GM23338 (cell line): ENCODE results near the gene CAPN15. TPM values are rescaled to one million over a fixed set of nuclear protein-coding genes. Genes with fewer than 3 reads are reported as not detected.

Source experiments
- ATAC-seq: fragments of 200-7000 bp; cut with Tn5 transposase; 3 replicates; pipeline ENCODE4 v1.9.1; 2020
- DNase-seq: peaks from one replicate; pipeline ENCODE4 v3.0.0-alpha.2; 2015; ENCODE audit warnings: low spot score
- H2AFZ ChIP-seq: fragments of 200-600 bp; sonication (generic); 2 replicates; pipeline ENCODE4 v1.8.0; 2016; ENCODE audit warnings: antibody characterized with exemption, mild to moderate bottlenecking, moderate library complexity
- H3F3A ChIP-seq: fragments of 200-600 bp; sonication (generic); replicated peaks from 2 replicates; pipeline ENCODE4 v1.8.0; 2017; ENCODE audit warnings: antibody characterized with exemption, mixed run types, low read depth
- H3K27ac ChIP-seq: fragments of 200-600 bp; sonication (generic); 2 replicates; pipeline ENCODE4 v1.6.1; 2016; ENCODE audit warnings: low read depth
- H3K27me3 ChIP-seq: fragments of 200-600 bp; sonication (generic); 2 replicates; pipeline ENCODE4 v1.8.0; 2016; ENCODE audit warnings: mild to moderate bottlenecking, mixed run types, moderate library complexity; ENCODE audit not compliant: insufficient read depth
- H3K36me3 ChIP-seq: fragments of 200-600 bp; sonication (generic); 2 replicates; pipeline ENCODE4 v1.8.0; 2016; ENCODE audit warnings: mild to moderate bottlenecking; ENCODE audit not compliant: insufficient read depth
- H3K4me1 ChIP-seq: fragments of 200-600 bp; sonication (generic); 2 replicates; pipeline ENCODE4 v1.8.0; 2016; ENCODE audit warnings: mild to moderate bottlenecking, moderate library complexity; ENCODE audit not compliant: insufficient read depth
- H3K4me2 ChIP-seq: fragments of 200-600 bp; sonication (generic); 2 replicates; pipeline ENCODE4 v1.7.1; 2017; ENCODE audit warnings: mixed run types
- H3K4me3 ChIP-seq: fragments of 200-600 bp; sonication (generic); 2 replicates; pipeline ENCODE4 v1.6.1; 2016; ENCODE audit warnings: mixed run types
- H3K79me2 ChIP-seq: fragments of 200-600 bp; sonication (generic); replicated peaks from 2 replicates; pipeline ENCODE4 v1.8.0; 2017; ENCODE audit warnings: mild to moderate bottlenecking; ENCODE audit not compliant: insufficient read depth
- H3K9me2 ChIP-seq: fragments of 200-600 bp; sonication (generic); 2 replicates; pipeline ENCODE4 v1.8.0; 2017; ENCODE audit not compliant: insufficient read depth
- H4K20me1 ChIP-seq: fragments of 200-600 bp; sonication (generic); replicated peaks from 2 replicates; pipeline ENCODE4 v1.8.0; 2017; ENCODE audit warnings: mild to moderate bottlenecking; ENCODE audit not compliant: insufficient read depth
- H3K27ac Mint-ChIP-seq: 2 replicates; pipeline ENCODE4 v1.8.0; 2020; ENCODE audit warnings: inconsistent platforms, mild to moderate bottlenecking, moderate library complexity, mixed read lengths
- H3K27me3 Mint-ChIP-seq: 3 replicates; pipeline ENCODE4 v1.8.0; 2022; ENCODE audit warnings: low read depth, mild to moderate bottlenecking, moderate library complexity, mixed read lengths, inconsistent platforms; ENCODE audit not compliant: insufficient read depth, poor library complexity
- H3K36me3 Mint-ChIP-seq: 3 replicates; pipeline ENCODE4 v1.8.0; 2021; ENCODE audit warnings: low read depth, mild to moderate bottlenecking, inconsistent platforms, moderate library complexity, mixed read lengths
- H3K4me1 Mint-ChIP-seq: 3 replicates; pipeline ENCODE4 v1.8.0; 2020; ENCODE audit warnings: mild to moderate bottlenecking, inconsistent platforms, mixed read lengths
- H3K4me3 Mint-ChIP-seq: 3 replicates; pipeline ENCODE4 v1.8.0; 2021; ENCODE audit warnings: moderate library complexity, mild to moderate bottlenecking, inconsistent platforms, mixed read lengths
- H3K9me3 Mint-ChIP-seq: 3 replicates; pipeline ENCODE4 v1.8.0; 2020; ENCODE audit warnings: moderate library complexity, mild to moderate bottlenecking, inconsistent platforms, mixed read lengths
- CREB1 ChIP-seq: fragments of 250-450 bp; sonication (Bioruptor Pico); IDR thresholded peaks from 2 replicates; pipeline ENCODE4 v1.5.0; 2020; ENCODE audit warnings: low read depth, mild to moderate bottlenecking, moderate library complexity
- EZH2 ChIP-seq: fragments of 200-600 bp; sonication (generic); IDR thresholded peaks from one replicate; pipeline ENCODE4 v1.8.0; 2017; ENCODE audit warnings: antibody characterized with exemption, mild to moderate bottlenecking, low read depth; ENCODE audit not compliant: unreplicated experiment
- EZH2phosphoT487 ChIP-seq: fragments of 200-600 bp; sonication (generic); IDR thresholded peaks from one replicate; pipeline ENCODE4 v1.8.1; 2018; ENCODE audit warnings: antibody characterized with exemption; ENCODE audit not compliant: unreplicated experiment
- JUNB ChIP-seq: IDR thresholded peaks from one replicate; pipeline ENCODE4 v1.6.1; 2016; ENCODE audit warnings: antibody characterized with exemption; ENCODE audit not compliant: unreplicated experiment
- NANOG ChIP-seq: IDR thresholded peaks from 2 replicates; pipeline ENCODE4 v1.6.1; 2016; ENCODE audit warnings: antibody characterized with exemption, borderline replicate concordance
- POLR2AphosphoS5 ChIP-seq: IDR thresholded peaks from 2 replicates; pipeline ENCODE4 v1.6.1; 2016; ENCODE audit warnings: antibody characterized with exemption, low read depth
- REST ChIP-seq: IDR thresholded peaks from one replicate; pipeline ENCODE4 v1.6.1; 2018; ENCODE audit warnings: antibody characterized with exemption; ENCODE audit not compliant: unreplicated experiment
- STAT1 ChIP-seq: IDR thresholded peaks from one replicate; pipeline ENCODE4 v1.6.1; 2016; ENCODE audit warnings: antibody characterized with exemption; ENCODE audit not compliant: unreplicated experiment
- ZNF114 ChIP-seq: fragments of 250-450 bp; sonication (Bioruptor Pico); IDR thresholded peaks from 2 replicates; pipeline ENCODE4 v1.5.0; 2020; ENCODE audit warnings: mild to moderate bottlenecking, moderate library complexity
- ZNF462 ChIP-seq: fragments of 250-450 bp; sonication (Bioruptor Pico); IDR thresholded peaks from 2 replicates; pipeline ENCODE4 v1.5.0; 2020; ENCODE audit warnings: mild to moderate bottlenecking, moderate library complexity
- polyA plus RNA-seq: library from polyadenylated mRNA; unstranded; fragments of >200 nt; fragmentation: Nextera tagmentation; extraction: Ambion mirVana; gene quantifications from 2 replicates; pipeline ENCODE4 v1.2.1, GENCODE V29; 2016
- total RNA-seq: library from RNA; depleted of rRNA; stranded (reverse); fragments of >200 nt; shearing (Covaris generic); gene quantifications from 2 replicates; pipeline ENCODE4 v1.2.3, GENCODE V29; 2014

The CAPN15 gene
- total and polyA plus RNA-seq, 2 experiments from 2014 or later, result 27.3 to 164 TPM

- no peak for ATAC-seq
- no peak overlapping the region for H2AFZ ChIP-seq
- H3F3A ChIP-seq, result 0 out of 2 replicates have a peak, but pooled peaks cover 3% of the 10 kb centered on the region
- Mint-ChIP-seq H3K4me1 (no peaks in the 10 kb centered on the region), H3K36me3 (peaks cover 14% of the 10 kb centered on the region; the same call in 2 of the 3 replicates), H3K27me3 (peaks cover 13% of the 10 kb centered on the region), H3K27ac (no peak overlapping the region), H3K9me3 (no peaks in the 10 kb centered on the region), H3K4me3 (no peak overlapping the region)
- no peaks in the 10 kb centered on the region for H3K27me3 ChIP-seq
- no peak for DNase-seq
- no peak for TF ChIP-seq EZH2phosphoT487
- no peak for TF ChIP-seq NANOG
- TF ChIP-seq ZNF114 (CRISPR knock-in tag), result no peak
- no peak for TF ChIP-seq STAT1
- no peak for TF ChIP-seq REST
- TF ChIP-seq JUNB, result no peak
- TF ChIP-seq EZH2, result no peak
- no peak for TF ChIP-seq CREB1
- no peak for TF ChIP-seq POLR2AphosphoS5
- H3K79me2 ChIP-seq, result no peaks in the 10 kb centered on the region
- H3K4me2 ChIP-seq, result no peak overlapping the region
- H3K9me2 ChIP-seq, result no peaks in the 10 kb centered on the region
- no peaks in the 10 kb centered on the region for H4K20me1 ChIP-seq
- no peaks in the 10 kb centered on the region for H3K36me3 ChIP-seq
- no peak overlapping the region for H3K4me3 ChIP-seq
- no peak overlapping the region for H3K27ac ChIP-seq
- no peaks in the 10 kb centered on the region for H3K4me1 ChIP-seq
These were observed 14.7 kb upstream of the CAPN15 start for GRCh38 chr16:512802-513201.

GRCh38 chr16:513950-514349, 13.6 kb upstream of the CAPN15 start:
- H3K27me3 ChIP-seq, result no peaks in the 10 kb centered on the region
- H3K4me3 ChIP-seq, result no peak overlapping the region
- H3K79me2 ChIP-seq, result no peaks in the 10 kb centered on the region
- DNase-seq, result no peak
- no peak overlapping the region for H3K4me2 ChIP-seq
- Mint-ChIP-seq H3K9me3 (no peaks in the 10 kb centered on the region), H3K4me1 (no peaks in the 10 kb centered on the region), H3K27ac (no peak overlapping the region), H3K27me3 (peaks cover 13% of the 10 kb centered on the region), H3K36me3 (peaks cover 14% of the 10 kb centered on the region; the same call in 2 of the 3 replicates), H3K4me3 (no peak overlapping the region)
- H4K20me1 ChIP-seq, result no peaks in the 10 kb centered on the region
- no peaks in the 10 kb centered on the region for H3F3A ChIP-seq
- no peaks in the 10 kb centered on the region for H3K36me3 ChIP-seq
- no peak overlapping the region for H3K27ac ChIP-seq
- H3K9me2 ChIP-seq, result no peaks in the 10 kb centered on the region
- no peaks in the 10 kb centered on the region for H3K4me1 ChIP-seq
- no peak for ATAC-seq
- H2AFZ ChIP-seq, result no peak overlapping the region
- TF ChIP-seq REST, result no peak
- no peak for TF ChIP-seq ZNF462 (CRISPR knock-in tag)
